CD14-positive monocyte (primary cell): ENCODE data around the gene TNFAIP1. TPM values are rescaled to one million over a fixed set of nuclear protein-coding genes. Genes with fewer than 3 reads are reported as not detected.

Experiments
- DNase-seq, 3 donors: peaks; one replicate each; pipeline ENCODE4 v3.0.0-alpha.2; 2011 to 2022
- H2AFZ ChIP-seq: 2 replicates; pipeline ENCODE4 v1.6.0; 2012; ENCODE audit warnings: mild to moderate bottlenecking, low read depth, low read length, inconsistent platforms; ENCODE audit not compliant: insufficient read depth, poor library complexity, severe bottlenecking
- H3K27ac ChIP-seq, 2 donors: 1 replicate in 1 of 2; 2 replicates in 1 of 2; pipeline ENCODE4 v1.5.1; 2012 to 2013; ENCODE audit warnings: low read length in 2 of 2, control low read depth in 1 of 2, inconsistent platforms in 1 of 2, low read depth in 1 of 2, mild to moderate bottlenecking in 1 of 2
- H3K27me3 ChIP-seq, 2 donors: one replicate each; pipeline versions ENCODE4 v1.6.0 to v1.6.1; 2011 to 2013; ENCODE audit warnings: low read length in 2 of 2; ENCODE audit not compliant: control insufficient read depth in 2 of 2, insufficient read depth in 2 of 2
- H3K36me3 ChIP-seq, 2 donors: replicated peaks in 1 of 2; 1 replicate in 1 of 2; 2 replicates in 1 of 2; pipeline versions ENCODE4 v1.5.1 to v1.6.1; 2012 to 2013; ENCODE audit warnings: low read length in 2 of 2, control low read depth in 1 of 2, inconsistent platforms in 1 of 2, mild to moderate bottlenecking in 1 of 2; ENCODE audit not compliant: insufficient read depth in 2 of 2, control insufficient read depth in 1 of 2
- H3K4me1 ChIP-seq, 2 donors: 1 replicate in 1 of 2; 2 replicates in 1 of 2; pipeline versions ENCODE4 v1.5.1 to v1.6.1; 2012 to 2013; ENCODE audit warnings: low read length in 2 of 2, control low read depth in 1 of 2, inconsistent platforms in 1 of 2, mild to moderate bottlenecking in 1 of 2, moderate library complexity in 1 of 2; ENCODE audit not compliant: insufficient read depth in 2 of 2, control insufficient read depth in 1 of 2
- H3K4me2 ChIP-seq: replicated peaks from 2 replicates; pipeline ENCODE3; 2012; ENCODE audit warnings: low read length, moderate library complexity, mild to moderate bottlenecking; ENCODE audit not compliant: poor library complexity, severe bottlenecking; ENCODE audit errors: extremely low read depth
- H3K4me3 ChIP-seq, 3 experiments: fragments of 200-600 bp in 1 of 3; sonication (generic) in 1 of 3; replicated peaks in 1 of 3; 1 replicate in 2 of 3; 2 replicates in 1 of 3; pipeline ENCODE4 v1.5.1; 2011 to 2013; ENCODE audit warnings: low read length in 3 of 3, mild to moderate bottlenecking in 3 of 3, control low read depth in 2 of 3, low read depth in 2 of 3, inconsistent platforms in 1 of 3, moderate library complexity in 1 of 3
- H3K79me2 ChIP-seq: 2 replicates; pipeline ENCODE4 v1.6.0; 2012; ENCODE audit warnings: mild to moderate bottlenecking, control low read depth, inconsistent platforms, low read length, moderate library complexity; ENCODE audit not compliant: insufficient read depth
- H3K9ac ChIP-seq: 2 replicates; pipeline ENCODE4 v1.6.0; 2017; ENCODE audit warnings: low read length, mild to moderate bottlenecking; ENCODE audit not compliant: insufficient read depth, poor library complexity, severe bottlenecking
- H3K9me3 ChIP-seq, 2 donors: replicated peaks in 1 of 2; 1 replicate in 1 of 2; 2 replicates in 1 of 2; pipeline versions ENCODE4 v1.5.1 to v1.6.1; 2012 to 2013; ENCODE audit warnings: low read length in 2 of 2, control low read depth in 1 of 2; ENCODE audit not compliant: control insufficient read depth in 1 of 2, insufficient read depth in 1 of 2
- H4K20me1 ChIP-seq: 2 replicates; pipeline ENCODE4 v1.6.0; 2012; ENCODE audit warnings: mild to moderate bottlenecking, low read length, control low read depth, moderate library complexity; ENCODE audit not compliant: insufficient read depth
- H3K27ac Mint-ChIP-seq, 7 donors: one replicate each; pipeline ENCODE4 v1.8.0; 2020; ENCODE audit warnings: mild to moderate bottlenecking in 7 of 7, mixed read lengths in 7 of 7, moderate library complexity in 6 of 7, inconsistent platforms in 2 of 7
- H3K27me3 Mint-ChIP-seq, 3 donors: one replicate each; pipeline ENCODE4 v1.8.0; 2021 to 2022; ENCODE audit warnings: low read depth in 3 of 3, mild to moderate bottlenecking in 3 of 3, mixed read lengths in 3 of 3, moderate library complexity in 3 of 3, inconsistent platforms in 1 of 3
- H3K36me3 Mint-ChIP-seq, 2 donors: one replicate each; pipeline ENCODE4 v1.8.0; 2020; ENCODE audit warnings: mixed read lengths in 2 of 2, inconsistent platforms in 1 of 2, mild to moderate bottlenecking in 1 of 2
- H3K4me1 Mint-ChIP-seq: one replicate; pipeline ENCODE4 v1.8.0; 2020; ENCODE audit warnings: mild to moderate bottlenecking, mixed read lengths
- H3K4me3 Mint-ChIP-seq, 2 donors: one replicate each; pipeline ENCODE4 v1.8.0; 2020; ENCODE audit warnings: mild to moderate bottlenecking in 2 of 2, mixed read lengths in 2 of 2, moderate library complexity in 1 of 2
- H3K9me3 Mint-ChIP-seq, 7 donors: one replicate each; pipeline ENCODE4 v1.8.0; 2020 to 2022; ENCODE audit warnings: mixed read lengths in 7 of 7, mild to moderate bottlenecking in 6 of 7, moderate library complexity in 6 of 7, inconsistent platforms in 2 of 7
- whole genome bisulfite sequencing: methylation state at CpG from one replicate; pipeline ENCODE4 v1.1.5; 2013; ENCODE audit warnings: missing lambda C conversion rate; ENCODE audit not compliant: insufficient coverage; 5-methylcytosine and 5-hydroxymethylcytosine counted together
- intact Hi-C, 2 donors: fragments of 100-400 bp; cut with micrococcal nuclease; formaldehyde crosslinking; loops; one replicate each; pipeline versions ENCODE4 v1.15.0 to v1.15.1; 2023
- polyA plus RNA-seq, 3 donors: library from polyadenylated mRNA; depleted of rRNA in 1 of 3; unstranded in 2 of 3; stranded (reverse) in 1 of 3; fragments of 300-500 nt in 2 of 3; fragments of >200 nt in 1 of 3; fragmentation: Illumina TruSeq in 2 of 3; gene quantifications; 1 replicate in 2 of 3; 2 replicates in 1 of 3; pipeline ENCODE4 v1.2.3, GENCODE V29; 2012 to 2021
- TF ChIP-seq, protein P1 (sequence below): fragments of 200-600 bp; IDR thresholded peaks from one replicate; pipeline ENCODE4 v1.8.0; 2022; ENCODE audit warnings: antibody characterized with exemption, mild to moderate bottlenecking

Gene TNFAIP1
- polyA plus RNA-seq, 3 donors = 7.2 to 9.5 (median 9.4) TPM

GRCh38 chr17:28347261-28347891 lies 11.8 kb downstream of the TNFAIP1 start:
- TF ChIP-seq, protein P1, sequence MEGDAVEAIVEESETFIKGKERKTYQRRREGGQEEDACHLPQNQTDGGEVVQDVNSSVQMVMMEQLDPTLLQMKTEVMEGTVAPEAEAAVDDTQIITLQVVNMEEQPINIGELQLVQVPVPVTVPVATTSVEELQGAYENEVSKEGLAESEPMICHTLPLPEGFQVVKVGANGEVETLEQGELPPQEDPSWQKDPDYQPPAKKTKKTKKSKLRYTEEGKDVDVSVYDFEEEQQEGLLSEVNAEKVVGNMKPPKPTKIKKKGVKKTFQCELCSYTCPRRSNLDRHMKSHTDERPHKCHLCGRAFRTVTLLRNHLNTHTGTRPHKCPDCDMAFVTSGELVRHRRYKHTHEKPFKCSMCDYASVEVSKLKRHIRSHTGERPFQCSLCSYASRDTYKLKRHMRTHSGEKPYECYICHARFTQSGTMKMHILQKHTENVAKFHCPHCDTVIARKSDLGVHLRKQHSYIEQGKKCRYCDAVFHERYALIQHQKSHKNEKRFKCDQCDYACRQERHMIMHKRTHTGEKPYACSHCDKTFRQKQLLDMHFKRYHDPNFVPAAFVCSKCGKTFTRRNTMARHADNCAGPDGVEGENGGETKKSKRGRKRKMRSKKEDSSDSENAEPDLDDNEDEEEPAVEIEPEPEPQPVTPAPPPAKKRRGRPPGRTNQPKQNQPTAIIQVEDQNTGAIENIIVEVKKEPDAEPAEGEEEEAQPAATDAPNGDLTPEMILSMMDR = no peak
- Mint-ChIP-seq H3K4me1 (no peaks in the 10 kb centered on the region), H3K4me3 (no peak overlapping the region), H3K36me3 (peaks cover 84 to 99% of the 10 kb centered on the region in 2 donors), H3K27me3 (no peaks in the 10 kb centered on the region), H3K27ac (peak overlapping the region in 3 of 7 donors; percentile 3 to 54 (median 37)), H3K9me3 (no peaks in the 10 kb centered on the region)
- H3K9me3 ChIP-seq = no peaks in the 10 kb centered on the region
- no peak overlapping the region for H2AFZ ChIP-seq
- 99% methylated on average over 6 of the region's 8 CpGs for WGBS
- no peaks in the 10 kb centered on the region for H3K79me2 ChIP-seq
- no peak overlapping the region for H3K4me3 ChIP-seq
- H3K27me3 ChIP-seq = no peaks in the 10 kb centered on the region
- H3K4me1 ChIP-seq = no peaks in the 10 kb centered on the region
- intact Hi-C loops = no loop called here
- DNase-seq = no peak
- H3K27ac ChIP-seq = no peak overlapping the region
- H3K36me3 ChIP-seq = peaks cover 92 to 98% of the 10 kb centered on the region in 2 donors
- no peak overlapping the region for H3K9ac ChIP-seq
- H4K20me1 ChIP-seq = no peaks in the 10 kb centered on the region
- no peak overlapping the region for H3K4me2 ChIP-seq

- TF ChIP-seq, protein P1 = no peak
- Mint-ChIP-seq H3K27me3 (no peaks in the 10 kb centered on the region), H3K36me3 (peaks cover 83 to 98% of the 10 kb centered on the region in 2 donors), H3K4me1 (no peaks in the 10 kb centered on the region), H3K27ac (no peak overlapping the region), H3K9me3 (no peaks in the 10 kb centered on the region), H3K4me3 (no peak overlapping the region)
- no peaks in the 10 kb centered on the region for H3K27me3 ChIP-seq
- H4K20me1 ChIP-seq = no peaks in the 10 kb centered on the region
- intact Hi-C loops = no loop called here
- H3K36me3 ChIP-seq = peaks cover 90 to 99% of the 10 kb centered on the region in 2 donors
- H3K4me2 ChIP-seq = no peak overlapping the region
- no peak overlapping the region for H3K27ac ChIP-seq
- 100% methylated on average over 1 of the region's 3 CpGs for WGBS
- DNase-seq = no peak
- H3K79me2 ChIP-seq = no peaks in the 10 kb centered on the region
- no peak overlapping the region for H2AFZ ChIP-seq
- no peaks in the 10 kb centered on the region for H3K9me3 ChIP-seq
- no peak overlapping the region for H3K4me3 ChIP-seq
- no peak overlapping the region for H3K9ac ChIP-seq
- no peaks in the 10 kb centered on the region for H3K4me1 ChIP-seq
Observed at GRCh38 chr17:28348979-28349378, 13.4 kb downstream of the TNFAIP1 start.
